ENCODE results near the gene TTN. TPM values are rescaled to one million over a fixed set of nuclear protein-coding genes. Genes with fewer than 3 reads are reported as not detected.

TTN gene
- 10 to 100 TPM; 12.9 to 45.5 (median 39.9) TPM for total RNA-seq
- 1 to 10 TPM; 3.1 to 4.9 TPM for polyA plus RNA-seq
- total RNA-seq, result 533 reads per million, percentile 98 among the genes with 10 or more reads in this experiment

DNA sequence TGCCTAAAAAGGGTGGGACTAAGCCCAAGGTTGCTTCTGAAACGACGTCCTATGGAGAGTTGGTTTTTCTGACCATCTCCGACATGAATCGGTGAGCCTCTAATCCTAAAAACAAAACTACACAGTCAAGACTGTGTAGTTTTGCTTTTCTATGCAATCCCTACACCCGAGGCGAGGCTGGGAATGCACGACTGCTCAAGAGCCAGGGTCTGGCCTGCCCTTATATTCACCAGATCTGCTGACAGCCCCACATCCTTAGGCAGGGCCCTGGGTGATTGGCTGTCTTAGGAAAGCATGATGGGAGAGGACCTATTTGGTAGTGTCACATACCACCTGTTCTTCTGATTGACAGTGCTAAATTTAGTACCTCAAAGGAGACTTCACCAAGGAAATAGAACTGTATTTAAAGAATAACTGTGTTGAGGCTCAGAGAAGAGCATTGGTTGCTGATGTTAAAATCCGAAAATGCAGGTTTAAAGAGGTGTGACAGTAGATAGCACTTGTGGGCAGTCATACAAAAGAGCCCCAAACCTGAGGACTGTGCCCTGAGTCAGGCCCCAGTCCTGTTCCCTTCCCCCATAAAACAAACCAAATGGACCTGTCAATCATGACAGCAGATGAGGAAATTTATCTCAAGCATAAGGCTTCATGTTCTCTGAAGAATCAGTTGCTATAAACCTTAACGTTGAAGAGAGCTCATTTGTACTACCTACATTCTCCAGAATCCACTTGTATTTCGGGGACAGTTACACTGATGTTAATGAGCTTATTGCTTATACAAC, at the start of gene TTN:
Gene TTN, minus strand, starts transcription at position 197 of the 782 bp plus-strand sequence. CDS start 2,781 bp downstream, outside the sequence.
- Histone ChIP-seq H3K27me3 (ENCODE audit: control insufficient read depth in 2 of 2, insufficient read depth in 2 of 2, low read length in 2 of 2) (no peaks in the 10 kb centered on the region), H3K36me3 (ENCODE audit: control insufficient read depth in 2 of 3, insufficient read depth in 3 of 3, low read length in 3 of 3) (no peaks in the 10 kb centered on the region), H3K4me1 (ENCODE audit: control insufficient read depth in 2 of 2, insufficient read depth in 2 of 2, low read length in 2 of 2) (no peaks in the 10 kb centered on the region), H3K9me3 (ENCODE audit: control insufficient read depth in 2 of 3, low read length in 3 of 3) (no peaks in the 10 kb centered on the region), H3K4me3 (ENCODE audit: low read length) (no peak within 1 kb of the TSS), H3K27ac (ENCODE audit: low read depth, low read length) (no peak within 1 kb of the TSS)
- H3K27me3 Mint-ChIP-seq, result no peaks in the 10 kb centered on the region
- no peak for ATAC-seq
- no peaks in the 10 kb centered on the region for H3K9me3 Mint-ChIP-seq
- CTCF ChIA-PET, result no interaction called here
- DNase-seq, result no peak
- H3K4me1 Mint-ChIP-seq, result peaks cover 0 to 3% (median 0%) of the 10 kb centered on the region in 7 donors
- H3K36me3 Mint-ChIP-seq, result peaks cover 0 to 23% (median 15%) of the 10 kb centered on the region in 5 donors
- peak within 1 kb of the TSS in 2 of 9 donors; percentile 2 to 19 for H3K27ac Mint-ChIP-seq
- intact Hi-C loops (cut with micrococcal nuclease), result loop anchor here in 1 of 2 donors (1.0 kb wide), 1 partner anchor 23 kb away; no protein-coding TSS in a partner anchor
- POLR2A ChIA-PET, result no interaction called here
- no peak within 1 kb of the TSS for H3K4me3 Mint-ChIP-seq

DNA sequence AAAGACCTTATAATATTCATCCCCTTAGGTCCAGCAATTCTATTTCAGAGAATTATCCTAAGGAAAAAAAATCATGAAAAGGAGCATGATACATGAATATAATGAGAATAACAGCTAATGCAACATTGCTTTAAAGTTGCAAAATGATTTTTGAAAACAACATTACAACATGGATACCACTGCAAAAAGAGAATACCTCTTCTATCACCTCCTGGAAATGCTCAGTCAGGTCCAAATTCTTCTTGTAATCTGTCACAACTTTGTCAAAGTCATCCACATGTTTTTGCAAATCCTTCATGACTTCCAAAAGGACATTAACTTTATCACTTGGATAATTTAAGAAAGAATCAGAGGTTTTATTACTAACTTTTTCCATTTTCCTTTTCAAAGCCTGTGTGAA, 47.9 kb upstream of the TTN start:
- CTCF ChIA-PET, result no interaction called here
- ATAC-seq (no peak), DNase-seq (no peak)
- POLR2A ChIA-PET, result no interaction called here
- Histone ChIP-seq H3K27me3 (ENCODE audit: control insufficient read depth in 2 of 2, insufficient read depth in 2 of 2, low read length in 2 of 2) (no peaks in the 10 kb centered on the region), H3K27ac (ENCODE audit: low read depth, low read length) (no peak overlapping the region), H3K36me3 (ENCODE audit: control insufficient read depth in 2 of 3, insufficient read depth in 3 of 3, low read length in 3 of 3) (peaks cover 0 to 20% (median 0%) of the 10 kb centered on the region in 3 experiments), H3K9me3 (ENCODE audit: control insufficient read depth in 2 of 3, low read length in 3 of 3) (no peaks in the 10 kb centered on the region), H3K4me1 (ENCODE audit: control insufficient read depth in 2 of 2, insufficient read depth in 2 of 2, low read length in 2 of 2) (no peaks in the 10 kb centered on the region), H3K4me3 (ENCODE audit: low read length) (no peak overlapping the region)
- no peaks in the 10 kb centered on the region for H3K4me1 Mint-ChIP-seq
- intact Hi-C loops (cut with micrococcal nuclease), result no loop called here
- H3K9me3 Mint-ChIP-seq, result no peaks in the 10 kb centered on the region
- H3K36me3 Mint-ChIP-seq, result peaks cover 0 to 60% (median 39%) of the 10 kb centered on the region in 5 donors
- no peak overlapping the region for H3K4me3 Mint-ChIP-seq
- H3K27me3 Mint-ChIP-seq, result peaks cover 0 to 2% (median 0%) of the 10 kb centered on the region in 5 donors
- no peak overlapping the region for H3K27ac Mint-ChIP-seq

DNA sequence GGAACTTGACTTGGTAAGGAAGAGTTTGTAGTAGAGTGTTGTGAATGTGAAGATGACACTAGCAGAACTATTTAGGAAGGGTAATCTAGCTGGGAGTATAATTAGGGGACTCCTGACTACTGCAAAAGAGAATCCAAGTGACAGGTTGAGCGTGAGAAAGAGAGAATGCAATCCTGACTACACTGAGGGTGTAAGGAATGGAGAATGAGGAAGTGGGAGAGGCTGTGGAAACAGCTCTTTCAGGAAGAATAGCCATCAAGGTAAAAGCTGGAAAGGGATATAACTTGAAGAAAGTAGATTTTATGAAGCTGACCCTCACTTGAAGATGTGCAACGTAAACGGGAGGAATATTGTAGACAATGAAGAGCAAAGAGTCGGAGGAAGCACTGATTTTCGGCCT, 41.1 kb upstream of the TTN start:
- intact Hi-C loops (cut with micrococcal nuclease), result no loop called here
- ChIA-PET CTCF (no interaction called here), POLR2A (no interaction called here)
- H3K4me1 Mint-ChIP-seq, result peaks cover 0 to 6% (median 0%) of the 10 kb centered on the region in 7 donors
- no peaks in the 10 kb centered on the region for H3K27me3 ChIP-seq (ENCODE audit: control insufficient read depth in 2 of 2, insufficient read depth in 2 of 2, low read length in 2 of 2)
- no peaks in the 10 kb centered on the region for H3K4me1 ChIP-seq (ENCODE audit: control insufficient read depth in 2 of 2, insufficient read depth in 2 of 2, low read length in 2 of 2)
- no peak for ATAC-seq
- DNase-seq, result no peak
- peaks cover 0 to 42% (median 0%) of the 10 kb centered on the region in 3 experiments for H3K36me3 ChIP-seq (ENCODE audit: control insufficient read depth in 2 of 3, insufficient read depth in 3 of 3, low read length in 3 of 3)
- H3K27ac ChIP-seq (ENCODE audit: low read depth, low read length), result no peak overlapping the region
- H3K27me3 Mint-ChIP-seq, result no peaks in the 10 kb centered on the region
- peaks cover 7 to 70% (median 63%) of the 10 kb centered on the region in 5 donors for H3K36me3 Mint-ChIP-seq
- H3K9me3 ChIP-seq (ENCODE audit: control insufficient read depth in 2 of 3, low read length in 3 of 3), result no peaks in the 10 kb centered on the region
- H3K4me3 ChIP-seq (ENCODE audit: low read length), result no peak overlapping the region
- no peak overlapping the region for H3K4me3 Mint-ChIP-seq
- no peak overlapping the region for H3K27ac Mint-ChIP-seq
- peaks cover 0 to 8% (median 0%) of the 10 kb centered on the region in 11 donors for H3K9me3 Mint-ChIP-seq

DNA sequence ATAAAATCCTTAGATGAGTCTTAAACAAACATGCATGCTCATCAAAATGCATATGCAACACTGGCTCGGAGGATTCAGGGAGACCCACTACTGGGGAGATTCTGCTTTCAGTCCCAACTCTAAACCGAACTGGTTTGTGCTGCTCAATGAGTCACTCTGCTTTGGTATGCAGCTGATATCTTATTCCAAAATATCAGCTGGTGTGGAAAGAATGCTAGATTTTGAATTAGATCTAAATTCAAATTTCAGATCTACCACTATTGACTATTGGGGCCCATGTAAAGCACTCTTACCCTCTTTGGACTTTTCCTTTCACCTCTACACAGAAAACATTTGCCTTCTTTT, 39.2 kb upstream of the TTN start:
- Mint-ChIP-seq H3K27ac (no peak overlapping the region), H3K36me3 (peaks cover 7 to 62% (median 48%) of the 10 kb centered on the region in 5 donors), H3K4me3 (no peak overlapping the region), H3K9me3 (peaks cover 0 to 8% (median 0%) of the 10 kb centered on the region in 11 donors), H3K4me1 (peaks cover 0 to 6% (median 0%) of the 10 kb centered on the region in 7 donors), H3K27me3 (no peaks in the 10 kb centered on the region)
- ChIA-PET POLR2A (no interaction called here), CTCF (no interaction called here)
- ATAC-seq (no peak), DNase-seq (no peak)
- Histone ChIP-seq H3K27me3 (ENCODE audit: control insufficient read depth in 2 of 2, insufficient read depth in 2 of 2, low read length in 2 of 2) (no peaks in the 10 kb centered on the region), H3K36me3 (ENCODE audit: control insufficient read depth in 2 of 3, insufficient read depth in 3 of 3, low read length in 3 of 3) (peaks cover 0 to 25% (median 0%) of the 10 kb centered on the region in 3 experiments), H3K4me1 (ENCODE audit: control insufficient read depth in 2 of 2, insufficient read depth in 2 of 2, low read length in 2 of 2) (no peaks in the 10 kb centered on the region), H3K4me3 (ENCODE audit: low read length) (no peak overlapping the region), H3K9me3 (ENCODE audit: control insufficient read depth in 2 of 3, low read length in 3 of 3) (no peaks in the 10 kb centered on the region), H3K27ac (ENCODE audit: low read depth, low read length) (no peak overlapping the region)
- intact Hi-C loops (cut with micrococcal nuclease), result no loop called here

DNA sequence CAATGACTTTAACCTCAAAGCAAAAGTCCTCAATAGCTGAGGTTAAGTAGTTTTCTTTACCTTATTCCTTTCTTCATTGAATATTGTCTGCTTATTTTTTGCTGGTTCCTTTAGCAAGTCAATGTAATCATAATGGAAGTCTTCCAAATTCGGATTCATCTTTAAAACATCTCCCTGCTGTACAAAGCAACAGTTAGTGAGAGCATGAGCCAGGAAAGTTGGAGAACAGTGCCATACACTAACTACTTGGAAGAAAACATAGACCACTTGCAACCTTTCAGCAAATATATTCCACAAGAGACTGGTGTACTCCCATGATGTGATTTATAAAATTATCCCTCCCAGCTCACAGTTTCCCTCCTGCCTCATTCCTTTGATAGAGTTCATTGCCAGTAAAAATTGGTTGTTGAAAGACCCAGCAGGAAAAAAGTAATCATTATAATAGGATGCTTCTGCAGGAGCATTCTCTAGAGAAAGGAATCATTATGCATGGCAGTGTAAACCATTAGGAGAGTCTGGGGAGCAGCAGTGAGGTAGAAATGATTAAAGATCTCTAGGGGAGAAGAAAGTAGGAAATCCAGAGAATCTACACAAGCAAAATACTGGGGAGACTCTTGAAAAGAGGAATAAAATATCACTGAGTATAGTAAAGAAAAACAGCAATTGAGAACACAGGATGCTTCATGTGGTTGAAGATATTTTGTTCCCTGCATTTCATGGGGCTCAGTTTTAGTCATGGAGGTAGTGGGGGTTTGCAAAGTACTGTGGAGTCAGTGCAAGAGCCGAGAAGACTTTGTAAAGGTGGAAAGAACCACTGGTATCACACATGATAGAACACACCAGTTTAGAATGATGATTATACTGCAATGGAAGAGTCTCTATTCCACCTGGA, 38.6 kb upstream of the TTN start:
- Mint-ChIP-seq H3K9me3 (peaks cover 0 to 8% (median 0%) of the 10 kb centered on the region in 11 donors), H3K36me3 (peaks cover 7 to 62% (median 49%) of the 10 kb centered on the region in 5 donors), H3K4me1 (peaks cover 0 to 6% (median 0%) of the 10 kb centered on the region in 7 donors), H3K27ac (no peak overlapping the region), H3K4me3 (no peak overlapping the region), H3K27me3 (no peaks in the 10 kb centered on the region)
- ChIA-PET POLR2A (interaction anchor here (0.6 kb wide), 1 partner anchor 11 kb away, joined by 4 read pairs; no protein-coding TSS in a partner anchor), CTCF (no interaction called here)
- ATAC-seq (no peak), DNase-seq (no peak)
- Histone ChIP-seq H3K27me3 (ENCODE audit: control insufficient read depth in 2 of 2, insufficient read depth in 2 of 2, low read length in 2 of 2) (no peaks in the 10 kb centered on the region), H3K4me3 (ENCODE audit: low read length) (no peak overlapping the region), H3K4me1 (ENCODE audit: control insufficient read depth in 2 of 2, insufficient read depth in 2 of 2, low read length in 2 of 2) (no peaks in the 10 kb centered on the region), H3K9me3 (ENCODE audit: control insufficient read depth in 2 of 3, low read length in 3 of 3) (no peaks in the 10 kb centered on the region), H3K27ac (ENCODE audit: low read depth, low read length) (no peak overlapping the region), H3K36me3 (ENCODE audit: control insufficient read depth in 2 of 3, insufficient read depth in 3 of 3, low read length in 3 of 3) (peaks cover 0 to 22% (median 0%) of the 10 kb centered on the region in 3 experiments)
- intact Hi-C loops (cut with micrococcal nuclease), result no loop called here

DNA sequence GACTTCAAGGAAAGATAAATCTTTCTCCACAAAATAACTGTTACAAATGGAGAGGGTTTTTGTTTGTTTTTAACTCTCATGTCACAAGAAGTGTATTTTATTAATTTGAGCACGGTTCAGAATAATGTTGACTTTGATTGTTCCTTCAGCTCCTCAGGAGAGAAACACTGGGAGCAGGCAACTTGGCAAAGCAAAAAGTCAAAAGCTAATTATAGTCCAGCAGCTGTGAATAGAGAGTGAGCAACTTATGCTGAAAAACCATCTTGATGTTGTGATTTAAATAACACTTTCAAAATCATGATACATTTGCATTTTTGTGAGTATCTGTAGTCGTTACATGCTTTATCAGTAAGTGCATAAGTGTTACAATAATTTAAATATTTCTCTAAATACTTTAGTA, 37.5 kb upstream of the TTN start:
- H3K4me1 Mint-ChIP-seq, result peaks cover 0 to 6% (median 0%) of the 10 kb centered on the region in 7 donors
- ChIA-PET POLR2A (interaction anchor here (0.9 kb wide), 1 partner anchor 14 kb away, joined by 3 read pairs; no protein-coding TSS in a partner anchor), CTCF (no interaction called here)
- Histone ChIP-seq H3K36me3 (ENCODE audit: control insufficient read depth in 2 of 3, insufficient read depth in 3 of 3, low read length in 3 of 3) (peaks cover 0 to 22% (median 0%) of the 10 kb centered on the region in 3 experiments), H3K4me3 (ENCODE audit: low read length) (no peak overlapping the region), H3K9me3 (ENCODE audit: control insufficient read depth in 2 of 3, low read length in 3 of 3) (no peaks in the 10 kb centered on the region), H3K4me1 (ENCODE audit: control insufficient read depth in 2 of 2, insufficient read depth in 2 of 2, low read length in 2 of 2) (no peaks in the 10 kb centered on the region), H3K27me3 (ENCODE audit: control insufficient read depth in 2 of 2, insufficient read depth in 2 of 2, low read length in 2 of 2) (no peaks in the 10 kb centered on the region), H3K27ac (ENCODE audit: low read depth, low read length) (no peak overlapping the region)
- H3K9me3 Mint-ChIP-seq, result peaks cover 0 to 8% (median 0%) of the 10 kb centered on the region in 11 donors
- H3K4me3 Mint-ChIP-seq, result no peak overlapping the region
- intact Hi-C loops (cut with micrococcal nuclease), result no loop called here
- ATAC-seq (no peak), DNase-seq (no peak)
- no peak overlapping the region for H3K27ac Mint-ChIP-seq
- H3K27me3 Mint-ChIP-seq, result no peaks in the 10 kb centered on the region
- peaks cover 7 to 65% (median 48%) of the 10 kb centered on the region in 5 donors for H3K36me3 Mint-ChIP-seq

Measured in naive thymus-derived CD4-positive, alpha-beta T cell (primary cell).